CD4-positive, alpha-beta T cell treated with Interleukin-15 for 1 hour (primary cell): ENCODE results near the gene ROGDI.
A peak's percentile ranks its signal among the peaks of the same experiment; 100 is the strongest.

ENCODE experiments used
- DNase-seq: peaks from one replicate; pipeline ENCODE4 v3.0.0-alpha.2; 2020

ROGDI gene

GRCh38 chr16:4813251-4814003, 11.0 kb upstream of the ROGDI start:
- DNase-seq, result no peak

- DNase-seq, result no peak
These were observed 9.3 kb upstream of the ROGDI start for GRCh38 chr16:4811773-4812172.

- no peak for DNase-seq
These were observed 8.8 kb upstream of the ROGDI start for GRCh38 chr16:4811242-4811641.

GRCh38 chr16:4806280-4806679, 3.8 kb upstream of the ROGDI start:
- DNase-seq, result no peak

GRCh38 chr16:4805231-4805630, 2.8 kb upstream of the ROGDI start:
- no peak for DNase-seq

GRCh38 chr16:4803898-4804762, 1.7 kb upstream of the ROGDI start:
- no peak for DNase-seq

- DNase-seq, result no peak
These were observed 990 bp upstream of the ROGDI start for GRCh38 chr16:4803401-4803844.

- DNase-seq, result peak; percentile 87
These were observed 340 bp upstream of the ROGDI start for GRCh38 chr16:4802659-4803287.

- no peak for DNase-seq
These were observed 1.1 kb downstream of the ROGDI start for GRCh38 chr16:4801051-4801961.

GRCh38 chr16:4800290-4801041, 2.0 kb downstream of the ROGDI start:
- DNase-seq, result no peak

GRCh38 chr16:4799171-4799855, 3.1 kb downstream of the ROGDI start:
- DNase-seq, result no peak

- DNase-seq, result no peak
These were observed 4.0 kb downstream of the ROGDI start for GRCh38 chr16:4798456-4798855.

GRCh38 chr16:4797805-4798252, 4.6 kb downstream of the ROGDI start:
- no peak for DNase-seq

- no peak for DNase-seq
These were observed 5.2 kb downstream of the ROGDI start for GRCh38 chr16:4796982-4797804.

- no peak for DNase-seq
These were observed 6.4 kb downstream of the ROGDI start for GRCh38 chr16:4795828-4796572.

- DNase-seq, result no peak
These were observed 7.1 kb downstream of the ROGDI start, which contains the start of gene SMIM22 for GRCh38 chr16:4795181-4795827. Gene SMIM22 (plus strand): TSS chr16:4795369. CDS start chr16:4795735, 366 bp downstream.

GRCh38 chr16:4792951-4793513, 9.4 kb downstream of the ROGDI start:
- DNase-seq, result no peak

- no peak for DNase-seq
These were observed 11.6 kb downstream of the ROGDI start for GRCh38 chr16:4790871-4791270.
